A172 (cell line): Measurements from ENCODE around the gene SYPL2. TPM values are rescaled to one million over a fixed set of nuclear protein-coding genes. Genes with fewer than 3 reads are reported as not detected.

Experiments used
- DNase-seq: peaks from one replicate; pipeline ENCODE4 v3.0.0-alpha.2; 2015; ENCODE audit warnings: low spot score
- total RNA-seq: library from RNA; depleted of rRNA; stranded (reverse); fragments of >200 nt; shearing (Covaris generic); gene quantifications from 2 replicates; pipeline ENCODE4 v1.2.3, GENCODE V29; 2014; rRNA removed

Gene SYPL2
- total RNA-seq, 1 experiment from 2014 or later: not detected

DNA sequence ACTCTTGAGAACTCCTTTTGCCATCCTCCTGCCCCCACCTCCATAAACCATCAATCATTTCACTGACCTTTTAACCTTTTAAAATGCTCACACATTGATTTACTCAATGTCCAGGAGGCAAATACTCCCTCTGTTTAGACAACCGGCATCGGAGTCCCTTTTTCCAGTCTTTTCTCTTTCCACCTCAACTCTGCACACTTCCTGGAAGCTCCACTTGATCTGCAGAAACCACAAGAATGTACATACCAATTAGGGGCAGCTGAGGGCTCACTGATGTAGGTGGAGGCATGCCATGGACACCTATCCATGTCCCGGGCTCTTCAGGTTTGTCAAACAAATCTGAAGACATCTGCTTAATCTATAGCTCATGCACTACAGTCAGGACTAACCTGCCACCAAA, 48.5 kb downstream of the SYPL2 start:
- DNase-seq: no peak

GRCh38 chr1:109516872-109517271, 50.5 kb downstream of the SYPL2 start:
- DNase-seq: no peak

DNA sequence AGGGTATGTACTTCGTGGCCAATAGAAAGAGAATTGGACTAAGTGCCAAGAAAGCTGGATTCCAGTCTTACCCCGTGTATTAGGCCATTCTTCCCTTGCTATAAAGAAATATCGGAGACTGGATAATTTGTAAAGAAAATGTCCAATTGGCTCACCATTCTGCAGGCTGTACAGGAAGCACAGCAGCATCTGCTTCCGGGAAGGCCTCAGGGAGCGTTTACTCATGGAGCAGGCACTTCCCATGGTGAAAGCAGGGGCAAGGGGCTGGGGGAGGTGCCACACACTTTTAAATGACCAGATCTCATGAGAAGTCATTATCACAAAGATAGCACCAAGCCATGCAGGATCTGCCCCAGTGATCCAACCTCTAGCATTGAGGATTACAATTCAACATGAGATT, 51.0 kb downstream of the SYPL2 start:
- no peak for DNase-seq

DNA sequence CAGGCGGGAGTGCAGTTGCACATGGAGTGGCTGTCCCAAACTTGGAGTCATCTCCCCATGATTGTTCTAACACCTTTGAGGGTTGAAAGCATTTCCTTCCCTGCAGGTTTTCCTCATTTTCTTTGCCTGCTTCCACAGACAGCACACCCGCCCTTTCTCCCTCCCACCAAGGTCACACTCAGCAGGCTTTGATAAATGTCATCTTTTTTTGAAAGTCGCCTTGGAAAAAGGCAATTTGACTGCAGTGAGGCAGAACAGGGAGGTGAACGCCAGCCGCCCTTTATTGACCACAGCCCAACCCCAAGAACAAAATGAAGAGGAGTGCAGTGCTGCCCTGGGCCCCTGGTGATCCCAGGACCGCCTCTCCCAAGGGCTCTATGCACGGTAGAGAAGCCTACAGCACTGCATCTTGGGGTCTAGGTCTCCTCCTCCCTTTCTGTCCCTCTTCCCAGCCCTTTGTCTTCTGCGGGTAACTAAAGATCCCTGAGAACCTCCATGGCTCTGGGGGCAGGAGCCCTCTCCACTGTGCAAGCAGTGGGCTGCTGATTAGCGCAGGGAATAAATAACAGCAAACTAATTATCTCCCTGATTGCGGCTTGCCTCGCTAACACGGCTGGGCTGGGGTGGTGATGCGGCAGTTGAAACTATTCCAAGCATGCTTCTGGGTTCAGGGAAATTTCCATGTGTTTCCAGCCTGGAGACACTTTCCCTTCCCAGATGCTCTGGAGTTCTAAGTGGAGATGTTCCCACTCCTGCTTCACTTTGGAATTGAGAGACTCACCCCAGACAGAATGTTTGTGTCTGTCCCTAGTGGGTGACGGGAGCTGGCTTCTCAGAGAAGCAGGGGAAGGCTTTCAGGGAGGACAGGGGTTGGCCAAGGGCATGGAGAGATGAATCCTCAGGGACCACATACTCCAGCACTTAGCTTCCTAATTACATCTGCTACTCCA, 54.9 kb downstream of the SYPL2 start:
- no peak for DNase-seq

DNA sequence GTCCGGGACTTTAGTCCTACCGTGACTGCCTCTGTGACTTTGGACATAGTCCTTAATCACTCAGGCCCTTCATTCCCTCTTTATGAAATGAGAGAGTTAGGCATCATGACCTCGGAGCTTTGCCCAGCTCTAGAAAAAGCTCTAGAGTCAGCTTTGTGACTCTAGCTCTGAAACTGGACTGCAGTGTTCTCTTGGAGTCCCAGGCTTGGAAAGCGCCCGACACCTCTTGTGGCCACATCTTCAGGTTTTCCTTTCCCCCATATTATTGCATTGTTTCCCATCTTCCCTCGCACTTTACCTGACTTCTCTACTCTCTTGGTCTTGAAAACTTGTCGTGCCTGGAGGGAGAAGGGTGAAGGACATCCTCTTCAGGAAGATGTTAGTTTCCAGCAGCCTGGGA, 55.7 kb downstream of the SYPL2 start:
- DNase-seq: no peak

- DNase-seq: no peak
Observed at GRCh38 chr1:109523706-109524105, 57.4 kb downstream of the SYPL2 start.

GRCh38 chr1:109527098-109527811, 60.9 kb downstream of the SYPL2 start:
- no peak for DNase-seq

DNA sequence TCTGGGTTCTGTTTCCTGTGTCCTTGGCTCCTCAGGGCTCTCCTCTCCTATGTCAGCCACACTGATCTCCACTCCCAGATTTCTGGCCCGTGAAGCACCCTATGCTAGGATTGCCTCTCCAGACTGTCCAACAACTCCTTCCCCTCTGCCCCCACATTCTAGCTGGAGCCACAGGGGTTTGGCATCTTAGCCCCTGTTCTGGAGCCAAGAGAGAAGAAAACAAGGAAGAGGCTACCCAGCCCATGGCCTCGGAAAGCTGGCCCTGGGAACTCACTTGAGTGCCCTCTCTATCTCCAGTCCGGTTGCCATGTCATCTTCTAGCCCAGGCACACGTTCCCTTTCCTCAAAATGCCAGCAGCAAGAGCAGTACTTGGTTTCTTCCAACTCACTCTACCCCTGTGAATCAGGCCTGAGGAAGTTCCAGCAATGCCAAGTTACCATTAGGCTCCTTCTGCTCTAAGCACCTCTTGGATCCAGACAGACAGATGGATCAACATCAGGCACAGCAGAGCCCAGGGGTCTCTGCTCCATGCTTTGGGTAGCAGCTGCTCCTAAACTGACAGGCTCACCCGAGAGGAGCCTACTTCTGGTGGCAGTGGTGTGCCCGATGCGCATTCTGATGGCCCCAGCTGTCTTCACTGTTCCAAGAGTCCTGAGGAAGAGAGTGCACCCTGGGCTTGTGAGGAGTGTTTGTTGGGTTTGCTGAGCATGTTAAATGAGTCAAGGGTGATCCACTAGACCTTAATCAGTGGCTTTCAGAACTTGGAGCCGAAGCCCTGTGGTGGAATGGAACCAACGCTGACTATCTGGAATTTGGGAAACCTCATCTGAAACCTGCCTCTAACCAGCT, 61.7 kb downstream of the SYPL2 start:
- no peak for DNase-seq

GRCh38 chr1:109528712-109529111, 62.4 kb downstream of the SYPL2 start:
- DNase-seq: no peak

- no peak for DNase-seq
Observed at GRCh38 chr1:109529881-109530456, 63.6 kb downstream of the SYPL2 start.

GRCh38 chr1:109530457-109531087, 64.2 kb downstream of the SYPL2 start:
- DNase-seq: no peak

DNA sequence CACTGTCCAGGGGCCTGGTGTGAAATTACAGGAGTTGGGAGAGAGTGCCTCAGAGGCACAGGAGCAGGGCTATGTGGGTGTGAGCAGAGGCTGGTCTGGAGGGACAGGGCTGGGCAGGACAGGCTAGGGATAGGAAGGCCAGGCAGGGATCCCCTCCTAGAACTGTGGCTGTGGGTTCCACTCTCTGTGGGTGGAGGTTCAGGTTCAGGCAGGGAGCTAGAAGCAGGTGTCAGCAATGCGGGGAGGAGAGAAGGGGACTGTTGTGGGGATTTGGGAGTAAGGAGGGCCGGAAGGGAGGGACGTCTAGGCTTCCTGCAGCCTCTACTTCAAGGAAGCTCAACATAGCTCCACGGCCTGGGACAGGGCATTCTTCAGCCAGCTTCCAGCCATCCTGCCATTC, 65.0 kb downstream of the SYPL2 start:
- DNase-seq: no peak

Other genes with a start within 250 kb of the SYPL2 start
- gene CELSR2, start 217.0 kb upstream of the SYPL2 start, total RNA-seq: 10.3 and 14.9 TPM in 2 replicates
- 32.7 and 42.3 TPM in 2 replicates for gene PSRC1, start 183.4 kb upstream of the SYPL2 start, total RNA-seq
- gene MYBPHL, start 159.5 kb upstream of the SYPL2 start, total RNA-seq: 1.8 TPM in 1 of 2 replicates, not detected in the other
- gene SORT1, start 68.6 kb upstream of the SYPL2 start, total RNA-seq: 15.9 and 22.7 TPM in 2 replicates
- gene PSMA5, start 40.1 kb upstream of the SYPL2 start, total RNA-seq: 142 and 190 TPM in 2 replicates
- gene ATXN7L2, start 17.4 kb downstream of the SYPL2 start, total RNA-seq: 3.0 and 5.4 TPM in 2 replicates
- gene CYB561D1, start 27.5 kb downstream of the SYPL2 start, total RNA-seq: 5.4 and 5.7 TPM in 2 replicates
- 0.10 TPM in 1 of 2 replicates, not detected in the other for gene AMIGO1, start 43.2 kb downstream of the SYPL2 start, total RNA-seq
- gene GPR61, start 73.3 kb downstream of the SYPL2 start, total RNA-seq: not detected in 2 replicates
- 13.8 and 14.8 TPM in 2 replicates for gene GNAI3, start 82.1 kb downstream of the SYPL2 start, total RNA-seq
- gene GNAT2, start 153.1 kb downstream of the SYPL2 start, total RNA-seq: 0.41 TPM in 1 of 2 replicates, not detected in the other
- 47.5 and 75.8 TPM in 2 replicates for gene AMPD2, start 153.3 kb downstream of the SYPL2 start, total RNA-seq
- 35.7 and 41.8 TPM in 2 replicates for gene GSTM4, start 189.6 kb downstream of the SYPL2 start, total RNA-seq
- gene GSTM2, start 201.5 kb downstream of the SYPL2 start, total RNA-seq: 8.9 and 16.9 TPM in 2 replicates
- gene GSTM1, start 221.3 kb downstream of the SYPL2 start, total RNA-seq: not detected in 2 replicates
- gene GSTM5, start 245.7 kb downstream of the SYPL2 start, total RNA-seq: 0.03 TPM in 1 of 2 replicates, not detected in the other